ENCODE measurements around the gene ADIPOQ.

DNA sequence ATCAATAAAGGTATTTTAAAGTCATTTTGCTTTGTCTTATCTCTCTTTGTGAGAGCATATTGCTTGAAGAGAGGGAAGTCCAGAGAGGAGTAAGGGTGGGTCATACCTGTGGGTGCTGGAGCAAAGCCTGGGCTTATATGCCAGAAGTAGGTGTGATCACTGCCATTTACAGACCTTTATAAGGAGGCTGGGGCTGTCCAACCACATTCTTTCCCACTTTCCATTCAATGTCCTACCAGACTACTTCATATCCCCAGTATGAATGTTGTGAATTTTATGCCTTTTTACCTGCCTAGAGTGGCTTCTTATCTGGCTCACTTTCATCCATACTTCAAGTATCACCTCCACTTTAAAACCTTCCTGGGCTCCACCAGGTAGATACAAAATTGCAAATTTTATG, 48.4 kb downstream of the ADIPOQ start:
- TF ChIP-seq, protein P1, sequence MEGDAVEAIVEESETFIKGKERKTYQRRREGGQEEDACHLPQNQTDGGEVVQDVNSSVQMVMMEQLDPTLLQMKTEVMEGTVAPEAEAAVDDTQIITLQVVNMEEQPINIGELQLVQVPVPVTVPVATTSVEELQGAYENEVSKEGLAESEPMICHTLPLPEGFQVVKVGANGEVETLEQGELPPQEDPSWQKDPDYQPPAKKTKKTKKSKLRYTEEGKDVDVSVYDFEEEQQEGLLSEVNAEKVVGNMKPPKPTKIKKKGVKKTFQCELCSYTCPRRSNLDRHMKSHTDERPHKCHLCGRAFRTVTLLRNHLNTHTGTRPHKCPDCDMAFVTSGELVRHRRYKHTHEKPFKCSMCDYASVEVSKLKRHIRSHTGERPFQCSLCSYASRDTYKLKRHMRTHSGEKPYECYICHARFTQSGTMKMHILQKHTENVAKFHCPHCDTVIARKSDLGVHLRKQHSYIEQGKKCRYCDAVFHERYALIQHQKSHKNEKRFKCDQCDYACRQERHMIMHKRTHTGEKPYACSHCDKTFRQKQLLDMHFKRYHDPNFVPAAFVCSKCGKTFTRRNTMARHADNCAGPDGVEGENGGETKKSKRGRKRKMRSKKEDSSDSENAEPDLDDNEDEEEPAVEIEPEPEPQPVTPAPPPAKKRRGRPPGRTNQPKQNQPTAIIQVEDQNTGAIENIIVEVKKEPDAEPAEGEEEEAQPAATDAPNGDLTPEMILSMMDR (IDR thresholded peaks at IDR 0.05): no peak
- TF ChIP-seq POLR2A (IDR thresholded peaks at IDR 0.05) (no peak), EP300 (IDR thresholded peaks at IDR 0.05) (no peak)

All from sigmoid colon (tissue), 4 donors.